K562 (cell line): ENCODE results near the gene WDR35. TPM values are rescaled to one million over a fixed set of nuclear protein-coding genes. Genes with fewer than 3 reads are reported as not detected.

ENCODE experiments used
- ATAC-seq: fragments of 200-7000 bp; cut with Tn5 transposase; 3 replicates; pipeline ENCODE4 v1.9.1; 2020; ENCODE audit warnings: moderate library complexity
- BruUV-seq: library from RNA; stranded (reverse); fragments of 400-500 nt; replicated peaks from 2 replicates; lab custom pipeline; 2021; lab: Mats Ljungman, UMichigan
- CTCF ChIA-PET: fragments of 300-600 bp; formaldehyde crosslinking; extraction: SDS; loops from one replicate; lab custom pipeline; 2021; ENCODE audit warnings: low intra/inter-chr PET ratio; lab: Yijun Ruan, JAX
- POLR2A ChIA-PET: fragments of 300-600, 350-650 bp; sonication (Branson Sonifier 250); formaldehyde crosslinking; extraction: SDS; loops from one replicate; lab custom pipeline; 2021; ENCODE audit warnings: antibody characterized with exemption, inconsistent platforms; lab: Yijun Ruan, JAX
- DNase-seq, 4 experiments: peaks; one replicate each; pipeline versions ENCODE4 v3.0.0 to v3.0.0-alpha.2; 2011 to 2018; ENCODE audit warnings: low spot score in 3 of 4, mixed read lengths in 3 of 4; ENCODE audit errors: extremely low read depth in 1 of 4
- FAIRE-seq: peaks from 2 replicates; lab custom pipeline; 2011; peaks lifted over from hg19 to GRCh38; lab: Jason Lieb, UNC
- H2AFZ ChIP-seq: 2 replicates; pipeline ENCODE4 v1.6.0; 2011; ENCODE audit warnings: low read depth, low read length, control low read depth, inconsistent platforms
- H3K27ac ChIP-seq: fragments of 200-600 bp; 3 replicates; pipeline ENCODE4 v1.8.0; 2011; ENCODE audit warnings: low read depth, mild to moderate bottlenecking, control low read depth, inconsistent platforms, low read length, moderate library complexity, mixed read lengths; ENCODE audit errors: extremely low read depth
- H3K27me3 ChIP-seq, 2 experiments: fragments of 300-600 bp in 1 of 2; 2 replicates in 1 of 2; 3 replicates in 1 of 2; pipeline versions ENCODE4 v1.6.0 to v1.8.0; 2011; ENCODE audit warnings: inconsistent platforms in 2 of 2, low read length in 2 of 2, mild to moderate bottlenecking in 1 of 2, mixed read lengths in 1 of 2, moderate library complexity in 1 of 2; ENCODE audit not compliant: control insufficient read depth in 2 of 2, insufficient read depth in 2 of 2
- H3K36me3 ChIP-seq: fragments of 300-600 bp; 3 replicates; pipeline ENCODE4 v1.8.0; 2011; ENCODE audit warnings: mild to moderate bottlenecking, low read length, inconsistent platforms; ENCODE audit not compliant: control insufficient read depth, insufficient read depth
- H3K4me1 ChIP-seq, 2 experiments: fragments of 200-600 bp in 1 of 2; replicated peaks in 1 of 2; 2 replicates in 1 of 2; 3 replicates in 1 of 2; pipeline versions ENCODE4 v1.5.1 to v1.8.0; 2011; ENCODE audit warnings: inconsistent platforms in 2 of 2, low read length in 2 of 2, mild to moderate bottlenecking in 1 of 2, mixed read lengths in 1 of 2, moderate library complexity in 1 of 2; ENCODE audit not compliant: control insufficient read depth in 2 of 2, insufficient read depth in 2 of 2
- H3K4me2 ChIP-seq: 2 replicates; pipeline ENCODE4 v1.6.1; 2011; ENCODE audit warnings: low read length, control low read depth, inconsistent platforms, mixed read lengths; ENCODE audit not compliant: insufficient read depth
- H3K4me3 ChIP-seq: fragments of 200-600 bp; sonication (generic), shearing (Covaris generic); 2 replicates; pipeline ENCODE4 v1.5.1; 2016; ENCODE audit warnings: control low read depth, inconsistent platforms
- H3K79me2 ChIP-seq: fragments of 200-600 bp; 3 replicates; pipeline ENCODE4 v1.8.0; 2011; ENCODE audit warnings: low read length, inconsistent platforms; ENCODE audit not compliant: control insufficient read depth, insufficient read depth
- H3K9ac ChIP-seq, 2 experiments: 2 replicates each; pipeline versions ENCODE4 v1.6.0 to v1.6.1; 2011; ENCODE audit warnings: low read depth in 2 of 2, low read length in 2 of 2, control low read depth in 1 of 2, inconsistent platforms in 1 of 2, mild to moderate bottlenecking in 1 of 2, mixed read lengths in 1 of 2; ENCODE audit not compliant: insufficient read depth in 1 of 2
- H3K9me1 ChIP-seq: one replicate; pipeline ENCODE4 v1.6.0; 2011; ENCODE audit warnings: inconsistent platforms, mild to moderate bottlenecking, low read length, moderate library complexity; ENCODE audit not compliant: control insufficient read depth, insufficient read depth
- H3K9me3 ChIP-seq: replicated peaks from 2 replicates; pipeline ENCODE4 v1.5.1; 2011; ENCODE audit warnings: low read depth, low read length, inconsistent platforms; ENCODE audit not compliant: control insufficient read depth, insufficient read depth
- H4K20me1 ChIP-seq: replicated peaks from 2 replicates; pipeline ENCODE4 v1.6.1; 2011; ENCODE audit warnings: low read length, inconsistent platforms, mixed read lengths; ENCODE audit not compliant: control insufficient read depth, insufficient read depth
- BRF1 ChIP-seq: IDR thresholded peaks from 3 replicates; pipeline ENCODE4 v1.6.1; 2011; ENCODE audit warnings: borderline replicate concordance, mild to moderate bottlenecking; ENCODE audit not compliant: insufficient read length; ENCODE audit errors: extremely low read depth
- CREM ChIP-seq: IDR thresholded peaks from 2 replicates; pipeline ENCODE4 v1.6.1; 2014; ENCODE audit warnings: antibody characterized with exemption, low read depth
- GTF2A2 ChIP-seq: IDR thresholded peaks from 2 replicates; pipeline ENCODE4 v1.6.1; 2016; ENCODE audit warnings: mild to moderate bottlenecking, missing genetic modification characterization, missing compliant biosample characterization
- ILF3 ChIP-seq: fragments of 450-650 bp; IDR thresholded peaks from 2 replicates; pipeline ENCODE4 v1.6.1; 2018; ENCODE audit warnings: antibody characterized with exemption, mild to moderate bottlenecking, moderate library complexity, borderline replicate concordance
- KAT7 ChIP-seq: sonication (generic); formaldehyde crosslinking; IDR thresholded peaks from 2 replicates; pipeline ENCODE4 v1.8.0; 2022; ENCODE audit warnings: missing genetic modification reagents, mild to moderate bottlenecking, borderline replicate concordance
- MBD2 ChIP-seq: sonication (generic); IDR thresholded peaks from 2 replicates; pipeline ENCODE4 v1.6.1; 2016; ENCODE audit warnings: low read depth, borderline replicate concordance
- MTA2 ChIP-seq: fragments of 450-650 bp; IDR thresholded peaks from 2 replicates; pipeline ENCODE4 v1.6.1; 2016; ENCODE audit warnings: low read depth
- SRSF1 ChIP-seq: fragments of 200-400 bp; formaldehyde crosslinking; IDR thresholded peaks from 2 replicates; pipeline ENCODE4 v1.6.1; 2017; ENCODE audit warnings: mild to moderate bottlenecking, low read depth, low read length, moderate library complexity
- TEAD1 ChIP-seq, 2 experiments: fragments of 450-650 bp in 1 of 2; sonication (generic) in 1 of 2; formaldehyde crosslinking; IDR thresholded peaks; 2 replicates each; pipeline versions ENCODE4 v1.4.0 to v1.8.0; 2020 to 2022; ENCODE audit warnings: mild to moderate bottlenecking in 2 of 2, missing genetic modification reagents in 1 of 2
- ZFP36 ChIP-seq: fragments of 150-350 bp; IDR thresholded peaks from 2 replicates; pipeline ENCODE4 v1.6.1; 2018; ENCODE audit warnings: low read length, low read depth; ENCODE audit not compliant: partially characterized antibody
- ZNF589 ChIP-seq: fragments of 200-800 bp; sonication (Bioruptor generic); IDR thresholded peaks from 2 replicates; pipeline ENCODE4 v1.6.1; 2016; ENCODE audit warnings: low read depth, missing genetic modification characterization, missing compliant biosample characterization
- in situ Hi-C: fragments of 300-500 bp; cut with MboI; formaldehyde crosslinking; loops from 4 replicates; pipeline ENCODE4 v1.15.0; 2018; ENCODE audit warnings: inconsistent platforms, mixed read lengths
- intact Hi-C: fragments of 100-400 bp; cut with micrococcal nuclease; formaldehyde crosslinking; loops from 2 replicates; pipeline ENCODE4 v1.14.2; 2022
- polyA plus RNA-seq, 8 experiments: library from polyadenylated mRNA; depleted of rRNA in 4 of 8; stranded (reverse) in 5 of 8; unstranded in 3 of 8; fragments of >200 nt; fragmentation: Nextera tagmentation in 2 of 8; fragmentation: Illumina TruSeq in 1 of 8; extraction: Ambion mirVana in 2 of 8; extraction: Trizol in 1 of 8; gene quantifications; 2 replicates each; pipeline versions ENCODE4 v1.2.1 to v1.2.3, GENCODE V29; 2011 to 2014; ENCODE audit warnings: inconsistent platforms in 1 of 8, missing spikeins in 1 of 8
- total RNA-seq, 7 experiments: library from RNA; depleted of rRNA in 6 of 7; stranded (reverse); fragments of >200 nt in 6 of 7; fragmentation: Illumina TruSeq in 2 of 7; extraction: Trizol in 2 of 7; gene quantifications; 2 replicates each; pipeline versions ENCODE4 v1.2.1 to v1.2.3, GENCODE V29; 2011 to 2021; ENCODE audit warnings: low replicate concordance in 1 of 7
- TF ChIP-seq, protein P1 (sequence below): fragments of 250-450 bp; sonication (Bioruptor Pico); IDR thresholded peaks from 2 replicates; pipeline ENCODE4 v1.4.0; 2020
- TF ChIP-seq, protein P2 (sequence below): fragments of 250-450 bp; sonication (Bioruptor Pico); IDR thresholded peaks from 2 replicates; pipeline ENCODE4 v1.4.0; 2020; ENCODE audit warnings: mild to moderate bottlenecking, moderate library complexity, borderline replicate concordance
- TF ChIP-seq, protein P3 (sequence below): IDR thresholded peaks from 3 replicates; pipeline ENCODE4 v1.6.1; 2011; ENCODE audit warnings: borderline replicate concordance, mild to moderate bottlenecking; ENCODE audit not compliant: insufficient read length, insufficient read depth
- TF ChIP-seq, protein P4 (sequence below): fragments of 200-400 bp; formaldehyde crosslinking; IDR thresholded peaks from 2 replicates; pipeline ENCODE4 v1.6.1; 2017; ENCODE audit warnings: mild to moderate bottlenecking, low read depth, low read length, moderate library complexity

The WDR35 gene
- total and polyA plus RNA-seq, 9 of the 15 experiments (the other 6 are each of a cell fraction or from before 2014, with no cell fraction given) = 3.3 to 13.1 (median 8.0) TPM

DNA sequence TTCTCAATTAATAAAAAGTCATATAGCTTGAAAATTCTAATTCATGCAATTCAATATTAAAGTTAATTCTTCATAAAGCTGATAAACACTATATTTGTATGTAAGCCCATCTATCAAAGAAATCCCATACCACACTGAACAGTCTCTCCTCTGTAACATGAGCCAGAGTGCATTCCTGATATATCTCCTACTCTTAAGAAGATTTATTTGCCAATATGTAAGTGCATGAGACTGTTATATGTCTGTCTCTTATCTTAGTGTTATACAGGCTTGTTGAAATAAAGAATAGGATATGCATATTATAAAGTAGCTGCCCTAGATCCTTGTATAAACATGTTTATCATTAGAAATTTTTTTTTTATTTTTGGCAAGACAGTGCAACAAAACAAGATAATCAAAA is 47.7 kb downstream of the WDR35 start:
- Histone ChIP-seq H4K20me1 (no peaks in the 10 kb centered on the region), H3K27ac (no peak overlapping the region), H3K36me3 (peaks cover 11% of the 10 kb centered on the region; the same call in 1 of the 3 replicates), H2AFZ (no peak overlapping the region), H3K4me3 (no peak overlapping the region), H3K9me1 (no peaks in the 10 kb centered on the region), H3K4me2 (no peak overlapping the region), H3K27me3 (no peaks in the 10 kb centered on the region), H3K4me1 (no peaks in the 10 kb centered on the region), H3K9me3 (no peaks in the 10 kb centered on the region), H3K79me2 (no peaks in the 10 kb centered on the region), H3K9ac (no peak overlapping the region)
- POLR2A ChIA-PET = no interaction called here
- DNase-seq (no peak), FAIRE-seq (no peak), ATAC-seq (no peak)
- in situ Hi-C loops (no loop called here), intact Hi-C loops (no loop called here)
- no TSS peak for BruUV-seq
- CTCF ChIA-PET = no interaction called here
- no peak for TF ChIP-seq TEAD1 (CRISPR knock-in tag; IDR thresholded peaks at IDR 0.05)
- TF ChIP-seq MBD2 = no peak
- no peak for TF ChIP-seq GTF2A2 (tag)
- TF ChIP-seq KAT7 (CRISPR knock-in tag) = no peak
- TF ChIP-seq CREM = no peak
- TF ChIP-seq, protein P1, sequence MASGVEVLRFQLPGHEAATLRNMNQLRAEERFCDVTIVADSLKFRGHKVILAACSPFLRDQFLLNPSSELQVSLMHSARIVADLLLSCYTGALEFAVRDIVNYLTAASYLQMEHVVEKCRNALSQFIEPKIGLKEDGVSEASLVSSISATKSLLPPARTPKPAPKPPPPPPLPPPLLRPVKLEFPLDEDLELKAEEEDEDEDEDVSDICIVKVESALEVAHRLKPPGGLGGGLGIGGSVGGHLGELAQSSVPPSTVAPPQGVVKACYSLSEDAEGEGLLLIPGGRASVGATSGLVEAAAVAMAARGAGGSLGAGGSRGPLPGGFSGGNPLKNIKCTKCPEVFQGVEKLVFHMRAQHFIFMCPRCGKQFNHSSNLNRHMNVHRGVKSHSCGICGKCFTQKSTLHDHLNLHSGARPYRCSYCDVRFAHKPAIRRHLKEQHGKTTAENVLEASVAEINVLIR = no peak
- TF ChIP-seq, protein P2, sequence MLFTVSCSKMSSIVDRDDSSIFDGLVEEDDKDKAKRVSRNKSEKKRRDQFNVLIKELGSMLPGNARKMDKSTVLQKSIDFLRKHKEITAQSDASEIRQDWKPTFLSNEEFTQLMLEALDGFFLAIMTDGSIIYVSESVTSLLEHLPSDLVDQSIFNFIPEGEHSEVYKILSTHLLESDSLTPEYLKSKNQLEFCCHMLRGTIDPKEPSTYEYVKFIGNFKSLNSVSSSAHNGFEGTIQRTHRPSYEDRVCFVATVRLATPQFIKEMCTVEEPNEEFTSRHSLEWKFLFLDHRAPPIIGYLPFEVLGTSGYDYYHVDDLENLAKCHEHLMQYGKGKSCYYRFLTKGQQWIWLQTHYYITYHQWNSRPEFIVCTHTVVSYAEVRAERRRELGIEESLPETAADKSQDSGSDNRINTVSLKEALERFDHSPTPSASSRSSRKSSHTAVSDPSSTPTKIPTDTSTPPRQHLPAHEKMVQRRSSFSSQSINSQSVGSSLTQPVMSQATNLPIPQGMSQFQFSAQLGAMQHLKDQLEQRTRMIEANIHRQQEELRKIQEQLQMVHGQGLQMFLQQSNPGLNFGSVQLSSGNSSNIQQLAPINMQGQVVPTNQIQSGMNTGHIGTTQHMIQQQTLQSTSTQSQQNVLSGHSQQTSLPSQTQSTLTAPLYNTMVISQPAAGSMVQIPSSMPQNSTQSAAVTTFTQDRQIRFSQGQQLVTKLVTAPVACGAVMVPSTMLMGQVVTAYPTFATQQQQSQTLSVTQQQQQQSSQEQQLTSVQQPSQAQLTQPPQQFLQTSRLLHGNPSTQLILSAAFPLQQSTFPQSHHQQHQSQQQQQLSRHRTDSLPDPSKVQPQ (CRISPR knock-in tag) = no peak
- TF ChIP-seq BRF1 = no peak
- no peak for TF ChIP-seq MTA2
- TF ChIP-seq, protein P3, sequence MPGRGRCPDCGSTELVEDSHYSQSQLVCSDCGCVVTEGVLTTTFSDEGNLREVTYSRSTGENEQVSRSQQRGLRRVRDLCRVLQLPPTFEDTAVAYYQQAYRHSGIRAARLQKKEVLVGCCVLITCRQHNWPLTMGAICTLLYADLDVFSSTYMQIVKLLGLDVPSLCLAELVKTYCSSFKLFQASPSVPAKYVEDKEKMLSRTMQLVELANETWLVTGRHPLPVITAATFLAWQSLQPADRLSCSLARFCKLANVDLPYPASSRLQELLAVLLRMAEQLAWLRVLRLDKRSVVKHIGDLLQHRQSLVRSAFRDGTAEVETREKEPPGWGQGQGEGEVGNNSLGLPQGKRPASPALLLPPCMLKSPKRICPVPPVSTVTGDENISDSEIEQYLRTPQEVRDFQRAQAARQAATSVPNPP = no peak
- no peak for TF ChIP-seq ZFP36
- TF ChIP-seq ILF3 = no peak
- TF ChIP-seq, protein P4, sequence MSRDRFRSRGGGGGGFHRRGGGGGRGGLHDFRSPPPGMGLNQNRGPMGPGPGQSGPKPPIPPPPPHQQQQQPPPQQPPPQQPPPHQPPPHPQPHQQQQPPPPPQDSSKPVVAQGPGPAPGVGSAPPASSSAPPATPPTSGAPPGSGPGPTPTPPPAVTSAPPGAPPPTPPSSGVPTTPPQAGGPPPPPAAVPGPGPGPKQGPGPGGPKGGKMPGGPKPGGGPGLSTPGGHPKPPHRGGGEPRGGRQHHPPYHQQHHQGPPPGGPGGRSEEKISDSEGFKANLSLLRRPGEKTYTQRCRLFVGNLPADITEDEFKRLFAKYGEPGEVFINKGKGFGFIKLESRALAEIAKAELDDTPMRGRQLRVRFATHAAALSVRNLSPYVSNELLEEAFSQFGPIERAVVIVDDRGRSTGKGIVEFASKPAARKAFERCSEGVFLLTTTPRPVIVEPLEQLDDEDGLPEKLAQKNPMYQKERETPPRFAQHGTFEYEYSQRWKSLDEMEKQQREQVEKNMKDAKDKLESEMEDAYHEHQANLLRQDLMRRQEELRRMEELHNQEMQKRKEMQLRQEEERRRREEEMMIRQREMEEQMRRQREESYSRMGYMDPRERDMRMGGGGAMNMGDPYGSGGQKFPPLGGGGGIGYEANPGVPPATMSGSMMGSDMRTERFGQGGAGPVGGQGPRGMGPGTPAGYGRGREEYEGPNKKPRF = no peak
- no peak for TF ChIP-seq ZNF589
- no peak for TF ChIP-seq SRSF1
